Retinal pigment epithelial cell (primary cell): ENCODE data around the gene HTRA3.

ENCODE experiments used
- DNase-seq: peaks from one replicate; pipeline ENCODE4 v3.0.0-alpha.2; 2010; ENCODE audit warnings: low read depth
- H3K4me3 ChIP-seq: 2 replicates; pipeline ENCODE4 v1.5.1; 2011; ENCODE audit warnings: mild to moderate bottlenecking, low read length, control low read depth, moderate library complexity
- CTCF ChIP-seq: conservative IDR thresholded peaks from 2 replicates; pipeline ENCODE4 v1.5.1; 2011; ENCODE audit warnings: low read depth, low read length, control low read depth, inconsistent platforms

HTRA3 gene

GRCh38 chr4:8279321-8280157, 10.0 kb downstream of the HTRA3 start:
- DNase-seq = no peak
- TF ChIP-seq CTCF = no peak
- H3K4me3 ChIP-seq = no peak overlapping the region

DNA sequence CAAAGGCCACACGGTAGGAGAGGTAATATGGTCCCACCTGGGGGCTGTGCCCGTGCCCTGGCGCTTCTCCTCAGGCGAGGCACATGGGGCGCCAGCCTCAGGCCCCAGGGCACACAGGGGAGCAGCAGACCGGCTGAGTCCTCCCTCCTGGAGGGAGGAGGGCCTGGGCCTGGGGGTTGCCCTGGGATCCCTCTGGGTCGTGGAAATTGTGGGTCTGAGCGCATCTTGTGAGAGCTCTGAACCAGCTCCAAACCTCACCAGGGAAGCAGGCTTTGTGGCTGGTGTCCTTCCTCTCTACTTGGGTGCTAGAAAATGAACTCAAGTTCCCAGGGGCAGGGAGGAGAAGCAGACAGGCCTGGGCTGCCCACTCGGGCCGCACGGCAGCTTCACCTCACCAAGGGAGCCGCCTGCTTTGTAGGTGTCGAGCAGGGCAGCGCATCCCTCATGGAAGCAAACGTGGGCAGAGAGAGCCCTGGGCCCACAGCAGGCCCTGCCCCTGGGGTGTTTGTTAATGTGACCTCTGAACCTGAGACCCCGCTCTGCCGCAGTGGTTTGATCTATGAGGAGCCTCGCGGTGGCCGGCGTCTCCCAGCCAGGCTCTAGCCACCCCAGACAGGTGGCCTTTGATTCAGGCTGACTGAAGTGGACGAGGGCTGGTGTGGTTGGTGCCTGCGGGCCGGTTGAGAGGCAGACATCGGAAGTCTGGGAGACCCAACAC, 10.8 kb downstream of the HTRA3 start:
- no peak for DNase-seq
- no peak overlapping the region for H3K4me3 ChIP-seq
- TF ChIP-seq CTCF = no peak

DNA sequence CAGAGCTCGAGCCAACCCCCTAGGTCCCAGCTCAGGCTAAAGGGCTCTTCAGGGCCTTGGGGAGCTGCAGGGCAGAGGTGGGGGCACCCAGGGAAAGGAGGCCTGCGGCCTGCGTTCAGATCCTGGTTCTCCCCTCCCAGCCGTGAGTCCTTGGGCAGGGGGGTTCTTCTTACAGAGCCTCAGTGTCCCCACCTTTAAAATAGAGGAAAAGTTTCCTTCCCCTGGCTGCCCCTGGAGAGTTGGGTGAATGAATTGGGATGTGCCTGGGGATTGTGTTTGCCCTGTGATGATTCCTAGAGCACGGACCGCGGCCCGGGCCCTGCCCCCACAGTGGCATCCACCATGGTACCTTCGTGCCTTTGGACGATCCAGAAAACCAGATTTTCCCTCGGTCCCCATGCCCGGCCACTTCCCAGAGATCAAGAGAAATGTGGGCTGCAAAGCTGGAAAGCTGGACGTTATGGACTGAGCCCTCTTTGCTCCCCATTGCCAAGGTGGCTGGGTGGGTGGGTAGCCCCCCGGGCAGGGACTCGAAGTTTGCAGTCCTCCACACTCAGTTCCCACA, 11.4 kb downstream of the HTRA3 start:
- DNase-seq = no peak
- H3K4me3 ChIP-seq = no peak overlapping the region

DNA sequence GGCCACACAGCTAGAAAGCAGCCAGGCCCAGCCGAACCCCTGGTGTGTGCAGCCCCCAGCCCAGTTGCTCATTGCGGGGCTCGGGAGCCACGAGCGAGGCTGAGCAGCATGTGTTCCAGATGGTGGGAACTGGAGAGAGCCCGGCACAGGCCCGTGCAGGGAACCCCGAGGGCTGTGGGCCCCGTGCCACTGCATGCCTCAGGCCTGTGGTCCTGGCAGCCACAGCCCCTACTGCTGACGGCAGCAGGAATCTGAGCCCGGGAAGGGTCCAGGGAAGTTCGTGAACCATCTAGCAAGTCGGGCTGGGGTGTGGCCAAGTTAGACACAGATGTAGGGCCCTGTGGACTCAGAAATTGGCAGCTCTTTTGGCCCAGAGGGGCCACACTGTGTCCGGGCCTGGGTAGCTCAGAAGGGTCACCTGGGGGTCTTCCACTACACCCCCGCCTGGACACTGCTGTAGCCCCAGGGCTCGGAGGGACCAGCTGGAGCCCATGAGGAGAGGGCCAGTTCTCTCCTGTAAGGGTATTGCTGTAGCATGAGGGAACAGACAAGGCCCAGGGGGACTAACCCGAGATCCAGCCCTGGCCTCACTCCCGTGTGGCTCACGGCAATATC, 12.1 kb downstream of the HTRA3 start:
- DNase-seq = no peak

More for the DNA sequence above, 11.4 kb downstream of the HTRA3 start:
- TF ChIP-seq CTCF = no peak

GRCh38 chr4:8282134-8282641, 12.6 kb downstream of the HTRA3 start:
- no peak for TF ChIP-seq CTCF
- H3K4me3 ChIP-seq = no peak overlapping the region

More for the DNA sequence above, 12.1 kb downstream of the HTRA3 start:
- H3K4me3 ChIP-seq = no peak overlapping the region
- no peak for TF ChIP-seq CTCF

GRCh38 chr4:8282742-8283141, 13.2 kb downstream of the HTRA3 start:
- TF ChIP-seq CTCF = no peak
- DNase-seq = no peak
- no peak overlapping the region for H3K4me3 ChIP-seq

More at GRCh38 chr4:8282134-8282641, 12.6 kb downstream of the HTRA3 start:
- DNase-seq = no peak
